Endothelial cell of umbilical vein (primary cell): ENCODE results near the gene MDP1. TPM values are rescaled to one million over a fixed set of nuclear protein-coding genes. Genes with fewer than 3 reads are reported as not detected.
A peak's percentile ranks its signal among the peaks of the same experiment; 100 is the strongest.

ENCODE experiments used
- BruUV-seq: library from RNA; stranded (reverse); fragments of 400-500 nt; replicated peaks from 2 replicates; lab custom pipeline; 2021; lab: Mats Ljungman, UMichigan
- CTCF ChIA-PET: fragments of 300-600, 350-600 bp; sonication (Branson Sonifier 250); formaldehyde crosslinking; loops from one replicate; lab custom pipeline; 2021; ENCODE audit warnings: antibody characterized with exemption, inconsistent platforms; lab: Charles Lee
- POLR2A ChIA-PET: fragments of 300-600, 350-600 bp; sonication (Branson Sonifier 250); formaldehyde crosslinking; loops from one replicate; lab custom pipeline; 2021; ENCODE audit warnings: antibody characterized with exemption, inconsistent platforms; lab: Charles Lee
- DNase-seq: peaks from one replicate; pipeline ENCODE4 v3.0.0-alpha.2; 2011; ENCODE audit warnings: low read depth, low spot score
- FAIRE-seq: peaks from 2 replicates; lab custom pipeline; 2011; peaks lifted over from hg19 to GRCh38; lab: Jason Lieb, UNC
- H2AFZ ChIP-seq: 2 replicates; pipeline ENCODE4 v1.6.0; 2012; ENCODE audit warnings: low read depth, low read length, control low read depth, inconsistent platforms
- H3K27ac ChIP-seq: 2 replicates; pipeline ENCODE4 v1.5.1; 2011; ENCODE audit warnings: low read depth, mild to moderate bottlenecking, control low read depth, low read length, moderate library complexity; ENCODE audit not compliant: insufficient read depth
- H3K27me3 ChIP-seq, 2 experiments: 2 replicates each; pipeline versions ENCODE4 v1.6.0 to v1.6.1; 2011; ENCODE audit warnings: low read length in 2 of 2, mixed read lengths in 1 of 2; ENCODE audit not compliant: control insufficient read depth in 2 of 2, insufficient read depth in 2 of 2
- H3K36me3 ChIP-seq, 2 experiments: 2 replicates in 1 of 2; 3 replicates in 1 of 2; pipeline ENCODE4 v1.5.1; 2011; ENCODE audit warnings: low read length in 2 of 2, mild to moderate bottlenecking in 1 of 2, moderate library complexity in 1 of 2; ENCODE audit not compliant: control insufficient read depth in 2 of 2, insufficient read depth in 2 of 2; ENCODE audit errors: extremely low read depth in 1 of 2
- H3K4me1 ChIP-seq: 3 replicates; pipeline ENCODE4 v1.5.1; 2011; ENCODE audit warnings: mild to moderate bottlenecking, low read length; ENCODE audit not compliant: control insufficient read depth, insufficient read depth; ENCODE audit errors: extremely low read depth
- H3K4me2 ChIP-seq: 2 replicates; pipeline ENCODE4 v1.6.1; 2011; ENCODE audit warnings: low read length, control low read depth, mixed read lengths; ENCODE audit not compliant: insufficient read depth
- H3K4me3 ChIP-seq, 3 experiments: fragments of 200-600 bp in 1 of 3; sonication (generic), shearing (Covaris generic) in 1 of 3; replicated peaks in 1 of 3; 2 replicates each; pipeline ENCODE4 v1.5.1; 2011 to 2016; ENCODE audit warnings: control low read depth in 3 of 3, low read length in 3 of 3, mild to moderate bottlenecking in 2 of 3, inconsistent platforms in 1 of 3, low read depth in 1 of 3, moderate library complexity in 1 of 3; ENCODE audit not compliant: insufficient read depth in 1 of 3
- H3K79me2 ChIP-seq: 2 replicates; pipeline ENCODE4 v1.6.0; 2012; ENCODE audit warnings: low read length, inconsistent platforms; ENCODE audit not compliant: control insufficient read depth, insufficient read depth
- H3K9ac ChIP-seq: replicated peaks from 2 replicates; pipeline ENCODE3; 2011; ENCODE audit warnings: low read length, control low read depth; ENCODE audit not compliant: insufficient read depth; ENCODE audit errors: extremely low read depth
- H3K9me1 ChIP-seq: replicated peaks from 3 replicates; pipeline ENCODE4 v1.6.0; 2011; ENCODE audit warnings: mild to moderate bottlenecking, low read length; ENCODE audit not compliant: control insufficient read depth, insufficient read depth; ENCODE audit errors: extremely low read depth
- H3K9me3 ChIP-seq: replicated peaks from 2 replicates; pipeline ENCODE4 v1.5.1; 2012; ENCODE audit warnings: low read length, inconsistent platforms; ENCODE audit not compliant: control insufficient read depth, insufficient read depth
- H4K20me1 ChIP-seq: replicated peaks from 2 replicates; pipeline ENCODE3; 2011; ENCODE audit warnings: mild to moderate bottlenecking, low read length; ENCODE audit not compliant: control insufficient read depth, insufficient read depth; ENCODE audit errors: extremely low read depth
- CTCF ChIP-seq, 2 donors: IDR thresholded peaks; 1 replicate in 1 of 2; 2 replicates in 1 of 2; pipeline ENCODE4 v1.5.1; 2011; ENCODE audit warnings: low read length in 2 of 2, mild to moderate bottlenecking in 2 of 2, moderate library complexity in 2 of 2, control low read depth in 1 of 2, inconsistent platforms in 1 of 2, low read depth in 1 of 2; ENCODE audit not compliant: insufficient read depth in 1 of 2; ENCODE audit errors: extremely low read depth in 1 of 2
- MAX ChIP-seq: IDR thresholded peaks from 2 replicates; pipeline ENCODE4 v1.6.1; 2011; ENCODE audit not compliant: insufficient read depth, insufficient read length
- dilution Hi-C: fragments of 300-500 bp; cut with MboI; formaldehyde crosslinking; loops from one replicate; pipeline ENCODE4 v1.15.0; 2019; ENCODE audit warnings: low sequenced_read_pairs; ENCODE audit not compliant: extremely low pct_ligation_motif_present
- intact Hi-C: fragments of 100-400 bp; cut with micrococcal nuclease; formaldehyde crosslinking; loops from one replicate; pipeline ENCODE4 v1.10.0; 2022
- polyA plus RNA-seq, 4 experiments: library from polyadenylated mRNA; depleted of rRNA in 3 of 4; stranded (reverse) in 3 of 4; unstranded in 1 of 4; fragments of >200 nt; gene quantifications; 2 replicates each; pipeline versions ENCODE4 v1.2.1 to v1.2.3, GENCODE V29; 2011 to 2012; ENCODE audit warnings: missing spikeins in 1 of 4
- total RNA-seq: library from RNA; stranded (reverse); gene quantifications from 2 replicates; pipeline ENCODE4 v1.2.3, GENCODE V29; 2021

MDP1 gene
- total and polyA plus RNA-seq, 2 donors (not counting 3 experiments of a cell fraction or from before 2014, with no cell fraction given), result 8.1 to 22.7 TPM

DNA sequence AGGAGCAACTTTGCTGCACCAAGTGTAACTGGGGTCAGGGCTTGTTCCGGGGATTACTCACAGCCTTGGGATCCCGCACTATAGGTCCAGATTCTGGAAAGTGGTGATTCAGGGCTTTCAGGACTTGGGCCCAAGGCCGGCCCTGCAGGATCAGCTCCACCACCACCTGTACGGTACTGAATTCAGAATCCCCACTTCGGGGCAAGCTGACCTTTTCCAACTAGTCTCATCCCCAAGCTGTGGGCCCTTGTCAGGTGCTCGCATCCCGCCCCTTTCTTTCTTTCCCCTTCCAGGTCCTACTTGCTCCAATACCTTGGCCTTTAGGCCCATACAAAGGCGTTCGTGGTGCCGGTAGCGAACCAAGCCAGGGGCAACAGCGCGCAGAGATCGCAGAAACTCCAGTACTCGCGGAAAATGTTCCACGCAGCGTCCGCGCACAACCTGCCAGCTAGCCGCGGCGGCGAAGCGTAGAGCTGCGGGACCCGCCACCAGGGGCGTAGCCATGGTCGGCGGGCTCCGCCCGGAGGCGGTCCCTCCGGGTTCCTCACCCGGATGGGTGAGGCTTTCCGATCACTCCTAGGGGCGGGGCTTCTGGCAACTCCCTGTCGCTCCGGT, 26.1 kb upstream of the MDP1 start:
- Histone ChIP-seq H3K27ac (peak overlapping the region; percentile 98), H3K27me3 (no peaks in the 10 kb centered on the region), H4K20me1 (no peaks in the 10 kb centered on the region), H3K36me3 (peaks cover 5 to 26% of the 10 kb centered on the region in 2 experiments), H3K4me1 (peaks cover 30% of the 10 kb centered on the region), H3K4me2 (peak overlapping the region; percentile 84), H3K9ac (peak overlapping the region; percentile 96), H3K9me3 (no peaks in the 10 kb centered on the region), H3K9me1 (no peaks in the 10 kb centered on the region), H3K79me2 (peaks cover 22% of the 10 kb centered on the region), H2AFZ (peak overlapping the region; percentile 35), H3K4me3 (peak overlapping the region; percentile 31 to 67 (median 57))
- POLR2A ChIA-PET, result interaction anchor here (0.6 to 2.3 kb wide), 16 partner anchors 9 to 1231 kb away, joined by 3 to 19 read pairs (median 6); partner anchors contain the start of genes CHMP4A, DHRS1, EMC9 and GMPR2
- dilution Hi-C loops, result no loop called here
- peak; percentile 16 to 75 for TF ChIP-seq CTCF (IDR thresholded peaks at IDR 0.05; ENCODE audit: extremely low read depth in 1 of 2, insufficient read depth in 1 of 2, low read depth in 1 of 2, low read length in 2 of 2)
- TF ChIP-seq MAX, result no peak
- intact Hi-C loops, result loop anchor here (1.0 to 2.0 kb wide), 10 partner anchors 10 to 228 kb away; partner anchors contain the start of genes GMPR2, IPO4, MDP1 and NEDD8
- BruUV-seq, result TSS peak; percentile 44
- DNase-seq (no peak), FAIRE-seq (no peak)
- CTCF ChIA-PET, result interaction anchor here (0.7 to 13.0 kb wide), 26 partner anchors 9 to 195 kb away, joined by 3 to 199 read pairs (median 9); partner anchors contain the start of genes CHMP4A, CIDEB, DHRS1 and EMC9
